HL-60 (cell line): ENCODE results near the gene NXT2.

ENCODE experiments used
- DNase-seq, 2 experiments: peaks; one replicate each; pipeline ENCODE4 v3.0.0-alpha.2; 2010 to 2020; ENCODE audit warnings: low read depth in 1 of 2, low spot score in 1 of 2
- H3K27ac ChIP-seq: fragments of 250-450 bp; sonication (Bioruptor Pico); replicated peaks from 2 replicates; pipeline ENCODE4 v1.5.1; 2020; ENCODE audit warnings: mild to moderate bottlenecking, moderate library complexity
- H3K27me3 ChIP-seq: fragments of 250-450 bp; sonication (Bioruptor Pico); 2 replicates; pipeline ENCODE4 v1.5.1; 2021; ENCODE audit warnings: mild to moderate bottlenecking, moderate library complexity; ENCODE audit not compliant: insufficient read depth, poor library complexity, severe bottlenecking
- H3K4me3 ChIP-seq: replicated peaks from 2 replicates; pipeline ENCODE4 v1.5.1; 2011; ENCODE audit warnings: mild to moderate bottlenecking, control low read depth, low read length; ENCODE audit not compliant: insufficient read depth
- GABPA ChIP-seq: IDR thresholded peaks from 2 replicates; pipeline ENCODE4 v1.6.1; 2012; ENCODE audit warnings: low read depth
- POLR2AphosphoS5 ChIP-seq: IDR thresholded peaks from 2 replicates; pipeline ENCODE4 v1.6.1; 2012; ENCODE audit warnings: low read depth
- REST ChIP-seq: IDR thresholded peaks from 2 replicates; pipeline ENCODE4 v1.6.1; 2012; ENCODE audit warnings: low read depth; ENCODE audit not compliant: insufficient replicate concordance
- SPI1 ChIP-seq: IDR thresholded peaks from 2 replicates; pipeline ENCODE4 v1.6.1; 2012; ENCODE audit warnings: low read depth, mild to moderate bottlenecking, borderline replicate concordance
- long read RNA-seq: library from polyadenylated mRNA; unstranded; transcript quantifications from one replicate; pipeline ENCODE4 v2.0.0, GENCODE V29; 2020
- TF ChIP-seq, protein P1 (sequence below): IDR thresholded peaks from one replicate; pipeline ENCODE4 v1.5.1; 2011; ENCODE audit warnings: low read length, control low read depth, inconsistent platforms; ENCODE audit not compliant: insufficient read depth

NXT2 gene
- long read RNA-seq, transcript NXT2-201 (5 exons, 2,692 nt): major isoform, 581 of 616 reads
- long read RNA-seq, transcript NXT2-203 (4 exons, 2,562 nt): minor isoform, 18 of 616 reads
- long read RNA-seq, partial matches to known transcripts: 4 of 616 reads
- long read RNA-seq, other reads (novel, unspliced or antisense): 13 of 616 reads

- Histone ChIP-seq H3K4me3 (peak within 1 kb of the TSS; percentile 50), H3K27ac (peak within 1 kb of the TSS; percentile 79), H3K27me3 (no peaks in the 10 kb centered on the region)
- peak; percentile 52; the same call in 1 of the 2 replicates for TF ChIP-seq POLR2AphosphoS5
- TF ChIP-seq GABPA: peak; percentile 94
- no peak for TF ChIP-seq SPI1
- DNase-seq: peak; percentile 69 to 84
Observed at GRCh38 chrX:109536439-109537323, at the start of gene NXT2. Gene NXT2, plus strand, starts transcription at chrX:109536844. Its CDS starts 163 bp downstream, at chrX:109537007.

DNA sequence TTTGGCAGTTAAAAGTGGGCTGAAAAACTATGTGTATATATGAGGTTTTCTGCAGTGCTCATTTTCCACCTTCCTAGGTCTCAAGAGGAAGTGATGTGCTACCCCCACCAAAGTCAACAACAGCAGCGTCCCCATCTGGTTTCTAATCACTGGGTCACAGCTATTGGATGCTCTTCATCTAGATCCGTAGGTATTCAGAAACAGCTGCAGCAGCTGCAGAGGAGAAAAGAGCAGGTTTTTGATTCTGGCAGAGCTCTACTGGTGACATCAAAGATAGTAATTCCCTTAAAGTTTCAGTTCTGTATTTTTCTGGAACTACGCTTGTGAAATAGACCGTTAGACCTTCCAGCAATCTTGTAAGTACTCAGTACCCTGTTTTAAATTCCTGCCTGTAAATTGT, 49.0 kb upstream of the NXT2 start:
- no peak overlapping the region for H3K4me3 ChIP-seq
- TF ChIP-seq, protein P1, sequence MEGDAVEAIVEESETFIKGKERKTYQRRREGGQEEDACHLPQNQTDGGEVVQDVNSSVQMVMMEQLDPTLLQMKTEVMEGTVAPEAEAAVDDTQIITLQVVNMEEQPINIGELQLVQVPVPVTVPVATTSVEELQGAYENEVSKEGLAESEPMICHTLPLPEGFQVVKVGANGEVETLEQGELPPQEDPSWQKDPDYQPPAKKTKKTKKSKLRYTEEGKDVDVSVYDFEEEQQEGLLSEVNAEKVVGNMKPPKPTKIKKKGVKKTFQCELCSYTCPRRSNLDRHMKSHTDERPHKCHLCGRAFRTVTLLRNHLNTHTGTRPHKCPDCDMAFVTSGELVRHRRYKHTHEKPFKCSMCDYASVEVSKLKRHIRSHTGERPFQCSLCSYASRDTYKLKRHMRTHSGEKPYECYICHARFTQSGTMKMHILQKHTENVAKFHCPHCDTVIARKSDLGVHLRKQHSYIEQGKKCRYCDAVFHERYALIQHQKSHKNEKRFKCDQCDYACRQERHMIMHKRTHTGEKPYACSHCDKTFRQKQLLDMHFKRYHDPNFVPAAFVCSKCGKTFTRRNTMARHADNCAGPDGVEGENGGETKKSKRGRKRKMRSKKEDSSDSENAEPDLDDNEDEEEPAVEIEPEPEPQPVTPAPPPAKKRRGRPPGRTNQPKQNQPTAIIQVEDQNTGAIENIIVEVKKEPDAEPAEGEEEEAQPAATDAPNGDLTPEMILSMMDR: no peak
- peak; percentile 66; the same call in 1 of the 2 replicates for TF ChIP-seq SPI1
- TF ChIP-seq REST: no peak
- no peaks in the 10 kb centered on the region for H3K27me3 ChIP-seq
- peak overlapping the region; percentile 59 for H3K27ac ChIP-seq
- DNase-seq: peak in 1 of 2 experiments; percentile 39

GRCh38 chrX:109489174-109489573, 47.5 kb upstream of the NXT2 start:
- no peak for DNase-seq
- Histone ChIP-seq H3K27me3 (no peaks in the 10 kb centered on the region), H3K4me3 (no peak overlapping the region), H3K27ac (peak overlapping the region; percentile 59)
- TF ChIP-seq REST (no peak), GABPA (no peak), SPI1 (no peak), POLR2AphosphoS5 (no peak)
- TF ChIP-seq, protein P1: no peak

DNA sequence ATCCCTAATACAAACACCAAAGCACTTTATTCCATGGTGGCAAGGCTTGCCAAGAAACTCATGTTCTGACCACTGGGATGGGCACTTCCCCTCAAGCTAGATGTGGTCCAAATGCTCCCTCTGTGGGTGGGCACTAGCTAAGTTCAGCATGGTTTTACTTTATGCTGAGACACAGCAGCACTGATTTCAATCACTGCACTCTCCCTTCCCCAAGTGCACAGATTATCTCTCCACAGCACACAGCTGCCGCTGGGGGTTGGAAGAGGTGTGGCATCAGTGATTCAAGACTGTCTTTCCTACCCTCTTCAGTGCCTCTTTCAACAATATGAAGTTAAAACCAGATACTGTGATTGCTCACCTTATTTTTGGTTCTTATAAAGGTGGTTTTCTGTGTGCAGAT, 38.2 kb upstream of the NXT2 start:
- Histone ChIP-seq H3K27ac (no peak overlapping the region), H3K4me3 (no peak overlapping the region), H3K27me3 (no peaks in the 10 kb centered on the region)
- TF ChIP-seq SPI1 (no peak), REST (no peak), POLR2AphosphoS5 (no peak), GABPA (no peak)
- TF ChIP-seq, protein P1: no peak
- DNase-seq: no peak
